Measurements from ENCODE around the gene FLT1. TPM values are rescaled to one million over a fixed set of nuclear protein-coding genes. Genes with fewer than 3 reads are reported as not detected.

FLT1 gene
- total and polyA plus RNA-seq, 3 experiments from 2014 or later = 2.4 to 2.7 TPM; not detected in 1

GRCh38 chr13:28299916-28300315, 195.0 kb downstream of the FLT1 start:
- Histone ChIP-seq H3K36me3 (ENCODE audit: insufficient read depth, low read length) (no peaks in the 10 kb centered on the region), H3K27ac (ENCODE audit: low read depth, low read length) (no peak overlapping the region), H3K4me3 (ENCODE audit: low read length) (no peak overlapping the region), H3K4me1 (ENCODE audit: insufficient read depth, low read length) (no peaks in the 10 kb centered on the region), H3K9me3 (ENCODE audit: low read length) (no peaks in the 10 kb centered on the region), H3K27me3 (ENCODE audit: insufficient read depth, low read length, poor library complexity, severe bottlenecking) (no peaks in the 10 kb centered on the region)
- Mint-ChIP-seq H3K36me3 (peaks cover 0 to 8% (median 7%) of the 10 kb centered on the region in 3 donors), H3K4me1 (peaks cover 4 to 10% (median 8%) of the 10 kb centered on the region in 3 donors), H3K27me3 (peaks cover 0 to 4% of the 10 kb centered on the region in 2 donors), H3K27ac (peak overlapping the region in 1 of 8 donors; percentile 22), H3K9me3 (no peaks in the 10 kb centered on the region), H3K4me3 (no peak overlapping the region)
- ChIA-PET POLR2A (no interaction called here), CTCF (no interaction called here)
- DNase-seq = no peak

DNA sequence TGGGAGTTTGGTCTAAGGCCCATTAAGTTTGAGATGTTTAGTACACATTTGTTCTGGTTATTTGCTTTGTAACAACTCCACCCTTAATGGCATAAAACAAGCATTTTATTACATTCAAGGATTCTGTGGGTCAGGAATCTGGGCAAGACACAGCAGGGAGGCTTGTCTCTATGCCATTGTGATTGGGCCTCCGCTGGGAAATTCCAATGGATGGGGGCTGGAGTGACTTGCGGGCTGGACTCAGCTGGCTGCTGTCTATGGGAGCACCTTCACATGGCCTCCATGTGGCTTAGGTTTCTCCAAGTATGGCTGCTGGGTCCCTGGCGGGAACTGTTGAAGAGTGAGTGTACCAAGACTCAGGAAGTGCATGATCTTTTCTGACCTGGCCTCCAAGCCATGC, 197.6 kb downstream of the FLT1 start:
- Mint-ChIP-seq H3K27me3 (peaks cover 0 to 2% of the 10 kb centered on the region in 2 donors), H3K36me3 (peaks cover 0 to 29% (median 15%) of the 10 kb centered on the region in 3 donors), H3K27ac (peak overlapping the region in 1 of 8 donors; percentile 2), H3K9me3 (no peaks in the 10 kb centered on the region), H3K4me3 (no peak overlapping the region), H3K4me1 (peaks cover 4 to 10% (median 8%) of the 10 kb centered on the region in 3 donors)
- Histone ChIP-seq H3K9me3 (ENCODE audit: low read length) (no peaks in the 10 kb centered on the region), H3K27me3 (ENCODE audit: insufficient read depth, low read length, poor library complexity, severe bottlenecking) (no peaks in the 10 kb centered on the region), H3K36me3 (ENCODE audit: insufficient read depth, low read length) (peaks cover 16% of the 10 kb centered on the region), H3K27ac (ENCODE audit: low read depth, low read length) (no peak overlapping the region), H3K4me3 (ENCODE audit: low read length) (no peak overlapping the region), H3K4me1 (ENCODE audit: insufficient read depth, low read length) (no peaks in the 10 kb centered on the region)
- ChIA-PET CTCF (no interaction called here), POLR2A (no interaction called here)
- no peak for DNase-seq

- ChIA-PET POLR2A (no interaction called here), CTCF (no interaction called here)
- DNase-seq = no peak
- H3K9me3 Mint-ChIP-seq = no peaks in the 10 kb centered on the region
- Histone ChIP-seq H3K4me3 (ENCODE audit: low read length) (no peak overlapping the region), H3K36me3 (ENCODE audit: insufficient read depth, low read length) (peaks cover 32% of the 10 kb centered on the region), H3K9me3 (ENCODE audit: low read length) (no peaks in the 10 kb centered on the region), H3K27ac (ENCODE audit: low read depth, low read length) (no peak overlapping the region), H3K4me1 (ENCODE audit: insufficient read depth, low read length) (no peaks in the 10 kb centered on the region), H3K27me3 (ENCODE audit: insufficient read depth, low read length, poor library complexity, severe bottlenecking) (no peaks in the 10 kb centered on the region)
- peaks cover 5 to 85% (median 29%) of the 10 kb centered on the region in 3 donors for H3K36me3 Mint-ChIP-seq
- H3K4me3 Mint-ChIP-seq = no peak overlapping the region
- no peaks in the 10 kb centered on the region for H3K27me3 Mint-ChIP-seq
- peaks cover 0 to 2% (median 0%) of the 10 kb centered on the region in 3 donors for H3K4me1 Mint-ChIP-seq
- H3K27ac Mint-ChIP-seq = peak overlapping the region in 3 of 8 donors; percentile 3 to 54 (median 37)
These were observed 208.7 kb downstream of the FLT1 start for GRCh38 chr13:28286263-28286662.

- Mint-ChIP-seq H3K9me3 (no peaks in the 10 kb centered on the region), H3K27ac (peak overlapping the region in 1 of 8 donors; percentile 43), H3K4me3 (no peak overlapping the region), H3K27me3 (no peaks in the 10 kb centered on the region), H3K4me1 (peaks cover 0 to 2% (median 0%) of the 10 kb centered on the region in 3 donors), H3K36me3 (peaks cover 14 to 85% (median 36%) of the 10 kb centered on the region in 3 donors)
- POLR2A ChIA-PET = no interaction called here
- CTCF ChIA-PET = no interaction called here
- H3K27ac ChIP-seq (ENCODE audit: low read depth, low read length) = no peak overlapping the region
- H3K27me3 ChIP-seq (ENCODE audit: insufficient read depth, low read length, poor library complexity, severe bottlenecking) = no peaks in the 10 kb centered on the region
- no peaks in the 10 kb centered on the region for H3K9me3 ChIP-seq (ENCODE audit: low read length)
- no peak for DNase-seq
- no peaks in the 10 kb centered on the region for H3K4me1 ChIP-seq (ENCODE audit: insufficient read depth, low read length)
- peaks cover 43% of the 10 kb centered on the region for H3K36me3 ChIP-seq (ENCODE audit: insufficient read depth, low read length)
- no peak overlapping the region for H3K4me3 ChIP-seq (ENCODE audit: low read length)
These were observed 211.3 kb downstream of the FLT1 start for GRCh38 chr13:28283600-28283999.

- Mint-ChIP-seq H3K4me3 (no peak overlapping the region), H3K9me3 (no peaks in the 10 kb centered on the region), H3K4me1 (peaks cover 0 to 2% (median 0%) of the 10 kb centered on the region in 3 donors), H3K27me3 (no peaks in the 10 kb centered on the region), H3K27ac (peak overlapping the region in 1 of 8 donors; percentile 31), H3K36me3 (peaks cover 11 to 84% (median 32%) of the 10 kb centered on the region in 3 donors)
- Histone ChIP-seq H3K9me3 (ENCODE audit: low read length) (no peaks in the 10 kb centered on the region), H3K27ac (ENCODE audit: low read depth, low read length) (no peak overlapping the region), H3K4me3 (ENCODE audit: low read length) (no peak overlapping the region), H3K27me3 (ENCODE audit: insufficient read depth, low read length, poor library complexity, severe bottlenecking) (no peaks in the 10 kb centered on the region), H3K4me1 (ENCODE audit: insufficient read depth, low read length) (no peaks in the 10 kb centered on the region), H3K36me3 (ENCODE audit: insufficient read depth, low read length) (peaks cover 41% of the 10 kb centered on the region)
- no peak for DNase-seq
- ChIA-PET POLR2A (interaction anchor here (0.6 kb wide), 1 partner anchor 431 kb away, joined by 3 read pairs; no protein-coding TSS in a partner anchor), CTCF (no interaction called here)
These were observed 212.5 kb downstream of the FLT1 start for GRCh38 chr13:28282451-28282850.

GRCh38 chr13:28273919-28274318, 221.0 kb downstream of the FLT1 start:
- H3K27me3 ChIP-seq (ENCODE audit: insufficient read depth, low read length, poor library complexity, severe bottlenecking) = no peaks in the 10 kb centered on the region
- no peaks in the 10 kb centered on the region for H3K9me3 Mint-ChIP-seq
- peaks cover 36% of the 10 kb centered on the region for H3K36me3 ChIP-seq (ENCODE audit: insufficient read depth, low read length)
- DNase-seq = no peak
- peaks cover 3 to 7% (median 6%) of the 10 kb centered on the region in 3 donors for H3K4me1 Mint-ChIP-seq
- CTCF ChIA-PET = no interaction called here
- no peak overlapping the region for H3K4me3 Mint-ChIP-seq
- peak overlapping the region in 1 of 8 donors; percentile 35 for H3K27ac Mint-ChIP-seq
- POLR2A ChIA-PET = no interaction called here
- H3K36me3 Mint-ChIP-seq = peaks cover 0 to 80% (median 13%) of the 10 kb centered on the region in 3 donors
- peaks cover 0 to 3% of the 10 kb centered on the region in 2 donors for H3K27me3 Mint-ChIP-seq
- H3K9me3 ChIP-seq (ENCODE audit: low read length) = no peaks in the 10 kb centered on the region
- no peaks in the 10 kb centered on the region for H3K4me1 ChIP-seq (ENCODE audit: insufficient read depth, low read length)
- H3K27ac ChIP-seq (ENCODE audit: low read depth, low read length) = no peak overlapping the region
- H3K4me3 ChIP-seq (ENCODE audit: low read length) = no peak overlapping the region

DNA sequence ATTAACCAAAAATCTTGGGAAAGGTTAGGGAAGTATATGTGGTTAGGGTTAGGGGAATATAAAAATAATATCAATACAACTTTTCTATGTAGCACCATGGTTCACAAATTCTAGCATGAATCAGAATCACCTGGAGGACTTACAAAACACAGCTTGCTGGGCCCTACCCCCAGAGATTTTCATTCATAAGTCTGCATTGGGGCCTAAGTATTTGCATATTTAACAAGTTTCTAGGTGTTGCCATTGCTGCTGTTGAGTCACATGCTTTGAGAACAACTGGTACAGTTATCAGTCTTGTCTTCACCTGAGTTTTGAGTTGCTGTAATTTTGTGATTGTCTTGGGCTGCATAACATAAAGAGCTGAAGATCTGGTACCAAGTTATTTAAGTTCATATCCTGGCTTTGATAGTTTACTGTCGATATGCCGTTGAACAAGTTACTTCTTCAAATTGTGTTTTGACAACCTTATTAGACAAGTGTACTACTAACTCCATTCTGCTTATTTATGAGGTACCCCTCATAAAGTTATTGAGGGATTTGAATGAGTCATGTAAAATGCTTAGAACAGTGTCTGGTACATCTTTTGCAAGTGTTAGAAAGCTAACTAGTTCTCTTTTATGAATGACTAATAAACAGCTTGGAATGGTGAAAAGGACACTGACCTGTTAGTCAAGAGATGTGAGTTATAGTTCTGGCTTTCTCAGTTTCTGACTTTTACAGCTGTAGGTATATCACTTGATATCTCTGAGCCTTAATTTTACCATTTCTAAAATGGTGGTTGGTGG, 223.7 kb downstream of the FLT1 start:
- Mint-ChIP-seq H3K27me3 (peaks cover 0 to 3% of the 10 kb centered on the region in 2 donors), H3K27ac (peak overlapping the region in 2 of 8 donors; percentile 9 to 50), H3K4me1 (peaks cover 14 to 25% (median 25%) of the 10 kb centered on the region in 3 donors), H3K36me3 (peaks cover 9 to 81% (median 19%) of the 10 kb centered on the region in 3 donors), H3K4me3 (no peak overlapping the region), H3K9me3 (no peaks in the 10 kb centered on the region)
- Histone ChIP-seq H3K36me3 (ENCODE audit: insufficient read depth, low read length) (peaks cover 24% of the 10 kb centered on the region), H3K27me3 (ENCODE audit: insufficient read depth, low read length, poor library complexity, severe bottlenecking) (no peaks in the 10 kb centered on the region), H3K27ac (ENCODE audit: low read depth, low read length) (no peak overlapping the region), H3K4me1 (ENCODE audit: insufficient read depth, low read length) (no peaks in the 10 kb centered on the region), H3K4me3 (ENCODE audit: low read length) (no peak overlapping the region), H3K9me3 (ENCODE audit: low read length) (no peaks in the 10 kb centered on the region)
- POLR2A ChIA-PET = no interaction called here
- CTCF ChIA-PET = no interaction called here
- DNase-seq = no peak

DNA sequence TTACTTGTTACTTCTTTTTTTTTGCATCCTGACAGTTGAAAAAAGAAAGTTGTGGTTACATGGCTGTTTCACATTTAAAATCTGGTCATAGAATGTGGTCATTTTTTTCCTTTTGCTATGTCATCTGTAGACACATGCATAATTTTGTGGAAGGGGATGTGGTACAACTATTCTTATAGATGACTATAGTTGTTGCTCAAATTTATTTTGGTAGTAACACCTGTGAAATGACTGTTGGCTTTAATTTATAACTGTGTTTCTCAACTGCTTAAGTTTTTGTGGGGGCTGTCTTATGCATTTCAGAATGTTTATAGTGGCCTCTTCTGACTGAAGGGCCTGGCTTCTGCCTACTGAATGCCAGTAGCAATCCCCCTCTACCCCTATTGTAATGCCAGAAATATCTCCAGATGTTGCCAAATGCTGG, 226.1 kb downstream of the FLT1 start:
- ChIA-PET CTCF (no interaction called here), POLR2A (no interaction called here)
- DNase-seq = peak in 1 of 5 donors; percentile 34
- Mint-ChIP-seq H3K4me1 (peaks cover 16 to 21% (median 21%) of the 10 kb centered on the region in 3 donors), H3K36me3 (peaks cover 10 to 74% (median 21%) of the 10 kb centered on the region in 3 donors), H3K9me3 (no peaks in the 10 kb centered on the region), H3K27ac (peak overlapping the region in 6 of 8 donors; percentile 33 to 73 (median 54)), H3K4me3 (no peak overlapping the region), H3K27me3 (peaks cover 0 to 3% of the 10 kb centered on the region in 2 donors)
- no peaks in the 10 kb centered on the region for H3K4me1 ChIP-seq (ENCODE audit: insufficient read depth, low read length)
- H3K27ac ChIP-seq (ENCODE audit: low read depth, low read length) = no peak overlapping the region
- H3K9me3 ChIP-seq (ENCODE audit: low read length) = no peaks in the 10 kb centered on the region
- H3K4me3 ChIP-seq (ENCODE audit: low read length) = no peak overlapping the region
- H3K27me3 ChIP-seq (ENCODE audit: insufficient read depth, low read length, poor library complexity, severe bottlenecking) = no peaks in the 10 kb centered on the region
- H3K36me3 ChIP-seq (ENCODE audit: insufficient read depth, low read length) = peaks cover 24% of the 10 kb centered on the region

Data from CD8-positive, alpha-beta memory T cell (primary cell).